Posterior cingulate gyrus (tissue), 11 donors: ENCODE measurements around the gene RNU1-3.
"Not testable (repeated sequence)": the region's sequence is repeated elsewhere in the genome, so short reads cannot be mapped to it uniquely, and the experiment has no call there.

Source experiments
- DNase-seq, 10 donors: peaks; one replicate each; pipeline versions ENCODE4 v3.0.0 to v3.0.0-alpha.2; 2020 to 2021; ENCODE audit warnings: mixed read lengths in 3 of 10
- intact Hi-C: fragments of 100-400 bp; cut with DNase I; formaldehyde crosslinking; loops from one replicate; pipeline ENCODE4 v1.15.1; 2023

RNU1-3 gene

DNA sequence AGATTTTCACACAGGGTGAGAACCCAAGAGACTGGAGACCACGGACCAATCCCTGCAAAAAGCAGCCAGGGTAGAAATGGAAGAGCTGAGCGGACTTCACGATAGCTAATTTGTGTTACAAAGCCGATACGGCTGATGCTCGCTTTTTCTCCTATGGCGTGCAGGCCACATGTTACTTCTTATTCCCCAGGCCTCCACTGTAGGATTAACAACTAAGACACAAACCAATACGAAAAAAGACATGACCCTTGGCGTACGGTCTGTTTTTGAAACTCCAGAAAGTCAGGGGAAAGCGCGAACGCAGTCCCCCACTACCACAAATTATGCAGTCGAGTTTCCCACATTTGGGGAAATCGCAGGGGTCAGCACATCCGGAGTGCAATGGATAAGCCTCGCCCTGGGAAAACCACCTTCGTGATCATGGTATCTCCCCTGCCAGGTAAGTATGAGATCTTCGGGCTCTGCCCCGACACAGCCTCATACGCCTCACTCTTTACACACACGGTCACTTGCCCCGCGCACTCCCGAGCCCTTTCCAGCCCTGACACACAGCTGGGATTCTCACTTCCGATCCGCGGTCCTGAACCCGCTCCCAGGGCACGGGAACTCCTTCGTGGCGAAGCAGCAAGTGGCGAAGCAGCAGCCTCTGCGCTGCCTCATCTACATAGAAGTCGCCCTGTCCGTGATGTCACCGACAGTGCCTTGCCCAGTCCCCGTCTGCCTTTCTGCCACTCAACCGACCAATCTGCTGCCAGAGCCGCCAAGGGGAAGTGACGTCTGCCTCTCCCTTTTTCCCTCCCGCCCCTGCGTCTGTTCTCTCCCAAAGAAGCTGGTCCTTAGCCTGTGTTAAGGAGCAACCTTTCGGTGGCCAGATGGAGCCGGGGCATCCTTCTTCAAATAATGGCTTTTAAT, at the start of gene RNU1-3:
TSS of gene RNU1-3 (minus strand) at position 447 of the 912 bp plus-strand sequence.
- intact Hi-C loops, DNase-seq: not testable (repeated sequence)

DNA sequence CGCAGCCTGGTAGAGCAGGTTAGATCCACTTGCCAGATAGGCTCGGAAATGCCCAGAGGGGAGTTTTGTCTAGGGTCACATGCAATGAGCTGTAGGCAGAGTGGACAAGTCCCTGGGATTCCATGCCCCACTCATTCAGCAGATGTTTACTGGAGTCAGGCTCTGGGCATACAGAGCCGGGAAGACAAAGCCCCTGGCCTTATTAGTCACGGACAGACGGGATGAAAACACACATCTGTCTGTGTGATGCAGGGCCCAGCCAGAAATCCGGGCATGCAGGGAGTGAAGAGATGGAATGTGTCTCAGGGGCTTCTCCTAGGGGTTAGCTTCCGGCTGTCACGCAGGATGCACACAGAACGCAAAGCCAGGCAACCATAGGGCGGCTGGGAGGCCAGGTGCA, 46.7 kb upstream of the RNU1-3 start:
- DNase-seq, result peak in 1 of 10 donors; percentile 31
- intact Hi-C loops, result not testable (repeated sequence)

DNA sequence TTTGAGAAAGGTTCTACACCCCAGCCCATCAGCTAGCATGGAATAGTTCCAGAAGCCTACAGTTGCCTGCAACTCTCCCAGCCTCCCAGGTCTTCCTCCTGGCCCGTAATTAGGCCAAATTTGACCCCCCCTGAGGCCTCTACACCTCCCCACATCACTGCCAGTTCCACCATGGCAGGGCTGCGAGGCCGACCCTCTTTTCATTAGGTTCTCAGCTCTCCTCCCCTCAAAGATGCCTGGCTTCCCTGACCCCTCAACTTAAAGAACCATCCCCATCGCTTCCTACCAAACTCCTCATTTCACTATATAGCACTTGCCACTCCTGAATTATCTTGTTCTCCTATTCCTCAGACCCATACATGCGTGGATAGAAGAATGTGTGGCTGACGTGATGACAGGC, 46.2 kb upstream of the RNU1-3 start:
- DNase-seq, result peak in 2 of 10 donors; percentile 7 to 20
- intact Hi-C loops, result not testable (repeated sequence)

DNA sequence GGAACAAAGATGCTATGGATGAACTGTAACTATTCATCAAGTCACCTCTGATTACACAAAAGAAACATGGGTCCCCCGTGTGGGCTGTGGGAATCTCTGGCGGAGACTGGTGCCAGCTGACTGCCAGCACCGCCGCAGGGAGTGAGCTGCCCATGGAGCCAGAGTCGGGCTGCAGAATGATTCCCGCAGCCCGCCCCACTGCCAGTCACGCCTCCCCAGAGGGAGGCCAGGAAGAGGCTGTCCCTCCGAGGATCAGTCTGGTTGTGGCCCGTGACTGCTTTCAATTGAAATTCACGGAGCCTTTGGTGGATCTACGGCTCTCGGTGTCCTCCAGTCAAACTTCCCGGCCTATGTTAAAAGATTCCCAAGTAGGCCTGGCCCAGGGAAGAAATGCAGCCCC, 45.8 kb upstream of the RNU1-3 start:
- DNase-seq, result peak in 4 of 10 donors; percentile 51 to 82 (median 57)
- intact Hi-C loops, result not testable (repeated sequence)

DNA sequence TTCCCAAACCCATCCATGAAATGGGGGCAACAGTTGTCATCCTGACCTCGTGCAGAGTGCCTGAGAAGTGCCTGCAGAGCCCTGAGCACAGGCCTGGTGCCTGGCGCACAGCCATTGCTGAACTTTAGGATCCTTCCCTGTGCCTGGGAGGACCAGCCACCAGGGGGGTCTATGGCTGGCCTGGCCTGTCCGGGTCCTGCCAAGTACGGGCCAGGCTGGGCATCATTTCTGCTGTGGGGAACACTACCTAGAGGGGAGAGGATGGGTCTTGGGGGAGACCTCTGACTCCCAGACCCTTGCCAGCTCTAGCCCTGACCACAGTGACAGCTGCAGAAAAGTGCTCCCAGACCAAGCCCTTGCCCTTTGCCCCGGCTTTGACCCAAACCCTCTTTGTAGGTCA, 45.4 kb upstream of the RNU1-3 start:
- peak in 3 of 10 donors; percentile 28 to 67 (median 42) for DNase-seq
- intact Hi-C loops, result not testable (repeated sequence)

DNA sequence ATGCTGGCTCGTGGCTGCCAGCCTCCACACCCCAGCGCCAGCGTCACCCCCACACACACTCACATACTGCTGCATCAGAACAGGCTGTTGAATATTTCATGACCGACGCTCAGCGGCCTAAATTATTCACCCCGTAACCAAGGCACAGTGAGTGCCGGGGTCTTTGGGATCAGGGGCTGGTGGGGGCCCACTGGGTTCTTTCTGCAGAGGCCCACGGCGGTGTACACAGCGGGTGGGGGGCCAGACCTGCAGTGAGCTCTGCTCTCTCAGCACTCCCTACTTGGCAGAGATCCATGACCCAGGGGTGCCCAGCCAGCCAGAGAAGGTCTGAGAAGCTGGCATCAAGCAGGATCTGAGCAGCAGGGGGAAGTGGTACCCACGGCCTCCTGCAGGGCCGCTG, 43.9 kb upstream of the RNU1-3 start:
- intact Hi-C loops, result not testable (repeated sequence)
- peak in 5 of 10 donors; percentile 42 to 89 (median 80) for DNase-seq

GRCh38 chr1:16709659-16710087, 42.9 kb upstream of the RNU1-3 start:
- peak in 3 of 10 donors; percentile 29 to 92 (median 35) for DNase-seq
- intact Hi-C loops, result not testable (repeated sequence)

- DNase-seq, intact Hi-C loops: not testable (repeated sequence)
Observed at GRCh38 chr1:16708704-16709103, 42.0 kb upstream of the RNU1-3 start.

DNA sequence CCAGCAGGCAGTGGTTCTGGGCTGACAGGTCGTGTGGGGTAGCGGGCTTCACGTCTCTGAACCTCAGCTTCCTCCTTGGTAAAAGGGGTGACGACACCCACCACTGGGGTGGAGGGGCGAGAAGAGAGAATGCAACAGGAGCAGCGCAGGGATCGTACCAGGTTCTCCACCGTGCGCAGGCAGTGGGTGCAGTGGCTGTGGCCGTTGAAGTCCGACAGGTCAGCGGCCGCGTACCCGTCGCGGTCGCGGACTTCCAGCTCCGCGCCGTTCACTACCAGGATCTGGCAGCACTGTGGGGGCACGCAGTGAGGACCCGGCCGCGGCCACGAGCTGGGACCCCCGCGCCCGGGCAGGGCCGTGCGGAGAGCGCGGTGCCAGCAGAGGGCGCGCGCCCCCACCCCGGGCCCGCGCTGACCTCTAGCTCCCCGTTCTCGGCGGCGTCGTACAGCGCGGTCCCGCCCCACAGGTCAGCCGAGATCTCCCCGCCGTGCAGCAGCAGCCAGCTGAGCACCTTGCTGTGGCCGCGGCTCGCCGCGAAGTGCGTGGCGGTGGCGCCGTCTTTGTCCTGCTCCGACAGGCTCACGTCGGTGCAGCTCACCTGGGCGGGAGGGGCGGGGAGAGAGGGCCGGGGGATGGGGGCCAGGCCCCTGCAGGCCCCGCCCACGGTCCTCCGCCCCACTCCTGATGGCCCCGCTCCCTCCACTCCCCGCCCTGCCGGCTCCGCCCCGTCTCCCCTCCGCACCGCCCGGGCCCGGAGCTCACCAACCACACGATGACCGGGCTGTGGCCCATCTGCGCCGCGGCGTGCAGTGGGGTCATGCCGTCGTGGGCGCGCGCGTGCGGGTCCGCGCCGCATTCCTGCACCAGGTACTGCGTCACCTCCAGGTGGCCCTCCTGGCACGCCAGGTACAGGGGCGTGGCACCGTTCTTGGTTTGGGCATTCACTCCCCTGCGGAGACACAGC, 40.7 kb upstream of the RNU1-3 start:
- DNase-seq, result peak in 2 of 10 donors; percentile 33 to 67
- intact Hi-C loops, result not testable (repeated sequence)

DNA sequence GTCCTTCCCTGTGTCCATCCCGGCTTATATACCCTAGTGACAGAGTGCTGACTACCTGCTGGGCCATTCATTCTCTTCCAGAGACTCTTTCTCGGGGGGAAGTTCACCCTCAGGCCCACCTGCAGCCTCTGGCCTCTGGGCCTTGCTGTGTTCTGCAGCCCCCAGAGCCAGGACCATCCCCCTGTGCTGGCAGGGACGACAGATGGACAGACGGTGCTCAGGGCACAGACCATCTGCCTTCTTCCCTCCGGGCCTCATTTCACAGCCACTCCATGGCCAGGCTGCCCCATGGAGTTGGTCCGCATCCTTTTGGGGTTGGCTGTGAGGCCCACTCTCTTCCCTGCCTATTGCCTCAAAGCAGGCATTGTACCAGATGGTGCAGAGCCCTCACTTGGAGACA, 39.6 kb upstream of the RNU1-3 start:
- DNase-seq, result peak in 2 of 10 donors; percentile 8 to 66
- intact Hi-C loops, result not testable (repeated sequence)

GRCh38 chr1:16704502-16705100, 37.9 kb upstream of the RNU1-3 start:
- intact Hi-C loops, result not testable (repeated sequence)

DNA sequence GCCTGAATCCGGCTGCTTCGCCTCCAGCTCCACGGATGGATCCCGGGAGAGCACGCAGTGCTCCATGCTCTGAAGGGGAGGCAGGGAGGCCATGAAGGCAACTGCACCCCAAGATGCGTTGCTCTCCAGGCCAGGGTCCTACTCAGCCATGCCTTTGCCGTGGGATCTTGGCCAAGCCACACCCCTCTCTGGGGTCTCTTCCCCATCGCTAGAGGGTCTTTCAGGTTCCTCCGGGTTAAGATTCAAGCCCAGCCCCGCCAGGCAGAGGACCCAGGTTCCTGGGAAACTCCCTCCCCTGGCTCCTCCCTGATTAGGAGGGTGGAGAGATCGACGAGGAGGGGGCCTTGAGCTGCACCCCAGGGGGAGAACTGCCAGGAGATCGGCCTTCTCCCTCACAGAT, 37.3 kb upstream of the RNU1-3 start:
- intact Hi-C loops, result not testable (repeated sequence)
- peak in 2 of 10 donors; percentile 30 to 40 for DNase-seq

More at GRCh38 chr1:16704502-16705100, 37.9 kb upstream of the RNU1-3 start:
- DNase-seq, result peak in 2 of 10 donors; percentile 27 to 52

GRCh38 chr1:16703602-16704001, 36.9 kb upstream of the RNU1-3 start:
- DNase-seq, intact Hi-C loops: not testable (repeated sequence)

DNA sequence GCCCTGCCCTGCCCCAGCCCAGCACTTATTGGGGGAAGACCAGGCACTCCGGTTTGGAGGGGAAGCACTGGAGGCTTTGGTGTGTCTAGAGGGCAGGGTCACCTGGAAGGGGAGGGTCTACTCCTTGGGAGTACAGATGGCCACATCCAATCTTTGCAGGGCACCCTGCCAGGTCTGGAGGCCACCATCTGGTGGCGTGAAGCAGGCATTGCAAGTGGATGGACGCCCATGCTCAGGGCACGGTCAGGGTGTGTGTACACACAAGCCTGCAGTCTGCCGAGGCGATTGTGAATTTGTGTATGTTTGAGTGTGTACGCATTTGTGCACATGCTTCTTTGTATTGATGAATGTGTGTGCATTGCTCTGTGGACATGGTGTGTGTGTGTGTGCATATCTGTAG, 36.4 kb upstream of the RNU1-3 start:
- intact Hi-C loops, DNase-seq: not testable (repeated sequence)

GRCh38 chr1:16702280-16702679, 35.5 kb upstream of the RNU1-3 start:
- intact Hi-C loops, DNase-seq: not testable (repeated sequence)

GRCh38 chr1:16701189-16701588, 34.4 kb upstream of the RNU1-3 start:
- intact Hi-C loops, DNase-seq: not testable (repeated sequence)

- DNase-seq, intact Hi-C loops: not testable (repeated sequence)
Observed at GRCh38 chr1:16700138-16700895, 33.6 kb upstream of the RNU1-3 start.

GRCh38 chr1:16699440-16699839, 32.7 kb upstream of the RNU1-3 start:
- intact Hi-C loops, result not testable (repeated sequence)
- peak in 2 of 10 donors; percentile 44 to 66 for DNase-seq

DNA sequence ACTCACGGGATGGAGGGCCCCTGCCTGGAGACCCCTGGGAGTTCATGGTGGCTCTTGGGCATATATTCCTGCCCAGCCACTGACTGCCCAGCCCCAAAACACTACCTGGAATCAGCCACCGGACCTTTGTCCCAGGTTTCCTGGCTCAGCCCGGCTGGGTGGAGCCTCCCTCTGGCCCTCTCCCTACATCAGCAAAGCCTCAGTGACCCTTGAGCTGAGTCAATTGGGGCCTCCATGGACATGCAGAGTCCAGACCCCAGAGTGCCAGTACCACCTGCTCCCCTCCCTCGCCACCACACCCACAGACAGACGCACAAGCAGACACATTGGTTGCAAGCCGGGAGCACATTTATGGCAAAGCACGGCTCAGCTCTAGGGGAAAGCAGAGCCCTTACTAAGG, 30.4 kb upstream of the RNU1-3 start:
- intact Hi-C loops, DNase-seq: not testable (repeated sequence)
